ENCODE results near the gene TASOR2. TPM values are rescaled to one million over a fixed set of nuclear protein-coding genes. Genes with fewer than 3 reads are reported as not detected.

The TASOR2 gene
- total RNA-seq, 6 experiments from 2014 or later: 59.9 to 72.2 (median 62.1) TPM

DNA sequence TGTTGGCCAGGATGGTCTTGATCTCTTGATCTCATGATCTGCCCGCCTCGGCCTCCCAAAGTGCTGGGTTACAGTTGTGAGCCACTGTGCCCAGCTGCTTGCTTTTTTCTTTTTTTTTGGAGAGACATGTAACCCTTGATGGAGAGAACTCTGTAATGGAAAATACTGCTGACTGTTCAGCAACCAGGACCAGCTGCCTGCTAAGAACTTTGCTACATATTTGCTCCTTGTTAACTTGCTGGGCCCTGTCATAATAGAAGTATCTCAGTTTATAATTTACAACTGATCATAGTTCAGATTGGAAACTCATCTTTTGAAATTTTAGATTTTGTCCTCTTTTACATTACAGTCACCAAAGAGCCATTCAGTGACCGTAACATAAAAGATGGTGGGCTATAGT is 34.9 kb downstream of the TASOR2 start:
- Mint-ChIP-seq H3K9me3 (no peaks in the 10 kb centered on the region), H3K4me3 (no peak overlapping the region), H3K36me3 (ENCODE audit: low read depth) (peaks cover 12% of the 10 kb centered on the region), H3K27ac (no peak overlapping the region; the same call in 1 of the 2 replicates), H3K4me1 (ENCODE audit: low read depth) (peaks cover 12% of the 10 kb centered on the region), H3K27me3 (ENCODE audit: insufficient read depth) (no peaks in the 10 kb centered on the region)
- DNase-seq: no peak
- TF ChIP-seq, protein P1, sequence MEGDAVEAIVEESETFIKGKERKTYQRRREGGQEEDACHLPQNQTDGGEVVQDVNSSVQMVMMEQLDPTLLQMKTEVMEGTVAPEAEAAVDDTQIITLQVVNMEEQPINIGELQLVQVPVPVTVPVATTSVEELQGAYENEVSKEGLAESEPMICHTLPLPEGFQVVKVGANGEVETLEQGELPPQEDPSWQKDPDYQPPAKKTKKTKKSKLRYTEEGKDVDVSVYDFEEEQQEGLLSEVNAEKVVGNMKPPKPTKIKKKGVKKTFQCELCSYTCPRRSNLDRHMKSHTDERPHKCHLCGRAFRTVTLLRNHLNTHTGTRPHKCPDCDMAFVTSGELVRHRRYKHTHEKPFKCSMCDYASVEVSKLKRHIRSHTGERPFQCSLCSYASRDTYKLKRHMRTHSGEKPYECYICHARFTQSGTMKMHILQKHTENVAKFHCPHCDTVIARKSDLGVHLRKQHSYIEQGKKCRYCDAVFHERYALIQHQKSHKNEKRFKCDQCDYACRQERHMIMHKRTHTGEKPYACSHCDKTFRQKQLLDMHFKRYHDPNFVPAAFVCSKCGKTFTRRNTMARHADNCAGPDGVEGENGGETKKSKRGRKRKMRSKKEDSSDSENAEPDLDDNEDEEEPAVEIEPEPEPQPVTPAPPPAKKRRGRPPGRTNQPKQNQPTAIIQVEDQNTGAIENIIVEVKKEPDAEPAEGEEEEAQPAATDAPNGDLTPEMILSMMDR (IDR thresholded peaks at IDR 0.05): no peak

DNA sequence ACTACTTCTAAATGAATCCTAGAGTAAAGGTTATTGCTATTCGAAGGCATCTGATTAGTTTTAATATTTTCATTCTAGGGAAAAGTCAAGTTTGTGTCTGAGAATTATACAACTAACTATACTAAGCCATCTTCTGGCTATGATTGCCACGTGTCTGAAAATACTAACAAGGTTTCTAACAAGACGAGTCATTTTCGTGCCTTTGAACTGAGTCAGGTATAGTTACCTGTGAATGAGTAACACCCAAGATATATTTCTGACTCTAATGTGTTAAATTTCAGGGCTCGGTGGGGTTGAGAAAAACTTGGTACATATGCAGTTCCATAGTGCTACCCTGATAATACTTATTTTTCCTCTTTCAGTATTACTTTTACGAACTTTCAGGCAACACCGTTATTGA is 35.5 kb downstream of the TASOR2 start:
- Mint-ChIP-seq H3K36me3 (ENCODE audit: low read depth) (peaks cover 17% of the 10 kb centered on the region), H3K27ac (no peak overlapping the region), H3K27me3 (ENCODE audit: insufficient read depth) (no peaks in the 10 kb centered on the region), H3K4me1 (ENCODE audit: low read depth) (peaks cover 12% of the 10 kb centered on the region), H3K4me3 (no peak overlapping the region), H3K9me3 (no peaks in the 10 kb centered on the region)
- DNase-seq: no peak
- TF ChIP-seq, protein P1 (IDR thresholded peaks at IDR 0.05): no peak

DNA sequence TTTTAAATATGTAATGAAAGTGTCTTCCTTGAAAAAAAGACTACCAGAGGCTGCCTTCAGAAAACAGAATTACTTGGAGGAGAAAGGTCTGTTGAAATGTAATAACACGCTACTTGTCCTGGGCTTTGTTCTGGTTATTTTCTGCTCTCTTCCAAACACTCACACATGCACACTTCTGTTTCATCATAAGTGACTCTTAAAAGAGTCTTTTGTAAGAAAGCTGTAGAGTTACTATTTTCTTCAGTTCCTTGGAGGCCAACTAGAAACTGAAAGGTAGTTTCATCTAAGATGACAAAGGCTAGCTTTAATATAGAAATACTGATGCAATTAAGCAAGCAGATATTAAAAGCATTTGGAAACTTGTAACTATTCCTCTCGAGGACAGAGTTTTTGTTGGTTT is 39.1 kb downstream of the TASOR2 start:
- no peak overlapping the region; the same call in 1 of the 2 replicates for H3K27ac Mint-ChIP-seq
- H3K9me3 Mint-ChIP-seq: no peaks in the 10 kb centered on the region
- peaks cover 10% of the 10 kb centered on the region for H3K4me1 Mint-ChIP-seq (ENCODE audit: low read depth)
- no peaks in the 10 kb centered on the region for H3K27me3 Mint-ChIP-seq (ENCODE audit: insufficient read depth)
- peaks cover 29% of the 10 kb centered on the region for H3K36me3 Mint-ChIP-seq (ENCODE audit: low read depth)
- TF ChIP-seq, protein P1 (IDR thresholded peaks at IDR 0.05): no peak
- DNase-seq: no peak
- H3K4me3 Mint-ChIP-seq: no peak overlapping the region

DNA sequence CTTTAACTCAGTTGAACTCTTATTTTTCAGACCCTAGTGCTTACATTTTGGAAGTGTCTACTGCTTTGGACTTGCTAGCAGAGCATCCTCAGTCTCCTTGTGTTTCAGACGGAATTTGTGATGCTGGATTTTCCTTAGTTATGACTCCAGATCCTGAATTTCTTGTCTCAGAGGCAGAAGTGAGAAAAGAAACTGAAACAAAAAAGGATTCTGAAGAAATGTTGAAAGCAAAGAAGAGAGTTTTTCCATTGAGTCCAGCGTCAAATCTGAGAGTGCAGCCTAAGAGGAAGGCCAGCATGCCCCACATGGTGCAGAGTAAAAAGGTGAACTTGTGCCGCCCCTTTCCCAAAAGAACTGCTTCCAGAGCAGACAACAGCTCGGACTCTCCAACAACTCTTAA is 46.1 kb downstream of the TASOR2 start:
- H3K4me1 Mint-ChIP-seq (ENCODE audit: low read depth): no peaks in the 10 kb centered on the region
- TF ChIP-seq, protein P1 (IDR thresholded peaks at IDR 0.05): no peak
- no peak for DNase-seq
- H3K36me3 Mint-ChIP-seq (ENCODE audit: low read depth): peaks cover 21% of the 10 kb centered on the region
- no peaks in the 10 kb centered on the region; the same call in 1 of the 2 replicates for H3K27me3 Mint-ChIP-seq (ENCODE audit: insufficient read depth)
- H3K9me3 Mint-ChIP-seq: no peaks in the 10 kb centered on the region
- H3K4me3 Mint-ChIP-seq: no peak overlapping the region
- no peak overlapping the region for H3K27ac Mint-ChIP-seq

DNA sequence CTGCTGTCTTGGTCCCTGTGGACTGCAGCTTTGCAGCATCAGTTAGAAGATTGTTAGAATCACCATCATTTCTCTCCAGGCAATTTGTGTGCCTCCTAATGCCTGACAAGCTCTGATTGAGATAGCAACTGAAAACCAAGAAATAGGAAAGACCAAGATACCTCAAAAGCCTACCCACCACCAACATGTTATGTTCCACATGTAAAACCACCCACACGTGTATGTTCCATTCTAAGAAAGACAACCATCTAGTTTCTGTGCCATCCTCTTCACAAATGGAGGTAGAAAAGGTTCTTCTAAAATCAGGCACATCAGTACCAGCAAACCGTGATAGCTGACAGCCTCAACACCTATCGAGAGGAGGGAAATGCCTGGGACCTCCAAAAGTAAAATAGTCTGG is 46.9 kb downstream of the TASOR2 start:
- no peaks in the 10 kb centered on the region for H3K9me3 Mint-ChIP-seq
- no peaks in the 10 kb centered on the region for H3K4me1 Mint-ChIP-seq (ENCODE audit: low read depth)
- no peak overlapping the region for H3K27ac Mint-ChIP-seq
- H3K36me3 Mint-ChIP-seq (ENCODE audit: low read depth): peaks cover 18% of the 10 kb centered on the region
- H3K27me3 Mint-ChIP-seq (ENCODE audit: insufficient read depth): no peaks in the 10 kb centered on the region; the same call in 1 of the 2 replicates
- DNase-seq: no peak
- TF ChIP-seq, protein P1 (IDR thresholded peaks at IDR 0.05): no peak
- H3K4me3 Mint-ChIP-seq: no peak overlapping the region

DNA sequence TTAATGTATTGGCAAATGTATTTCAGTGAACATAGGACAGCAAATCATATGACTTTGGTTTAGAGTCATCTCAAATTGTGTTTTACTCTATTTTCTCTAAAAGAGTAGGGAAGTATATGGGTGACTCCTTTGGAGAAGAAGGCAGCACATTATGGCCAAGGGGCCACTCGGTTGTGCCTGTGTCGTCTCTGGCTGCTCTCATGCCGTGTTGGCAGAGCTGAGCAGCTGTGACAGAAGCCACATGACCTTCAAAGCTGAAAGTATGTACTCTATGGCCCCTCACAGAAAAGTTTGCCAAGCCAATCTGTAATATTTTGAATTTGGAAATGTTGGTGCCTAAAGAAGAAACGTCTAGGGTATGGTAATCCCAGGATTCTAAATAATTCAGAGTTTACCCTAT is 47.5 kb downstream of the TASOR2 start:
- no peaks in the 10 kb centered on the region; the same call in 1 of the 2 replicates for H3K27me3 Mint-ChIP-seq (ENCODE audit: insufficient read depth)
- TF ChIP-seq, protein P1 (IDR thresholded peaks at IDR 0.05): no peak
- no peaks in the 10 kb centered on the region for H3K9me3 Mint-ChIP-seq
- H3K27ac Mint-ChIP-seq: no peak overlapping the region
- DNase-seq: no peak
- H3K36me3 Mint-ChIP-seq (ENCODE audit: low read depth): peaks cover 12% of the 10 kb centered on the region
- H3K4me1 Mint-ChIP-seq (ENCODE audit: low read depth): no peaks in the 10 kb centered on the region
- H3K4me3 Mint-ChIP-seq: no peak overlapping the region
